CD4-positive, alpha-beta T cell treated with Interleukin-21 for 1 hour (primary cell): ENCODE data around the gene CEACAM19.
"Not testable (repeated sequence)": the region's sequence is repeated elsewhere in the genome, so short reads cannot be mapped to it uniquely, and the experiment has no call there.

Source experiments
- DNase-seq: peaks from one replicate; pipeline ENCODE4 v3.0.0-alpha.2; 2020

Gene CEACAM19

DNA sequence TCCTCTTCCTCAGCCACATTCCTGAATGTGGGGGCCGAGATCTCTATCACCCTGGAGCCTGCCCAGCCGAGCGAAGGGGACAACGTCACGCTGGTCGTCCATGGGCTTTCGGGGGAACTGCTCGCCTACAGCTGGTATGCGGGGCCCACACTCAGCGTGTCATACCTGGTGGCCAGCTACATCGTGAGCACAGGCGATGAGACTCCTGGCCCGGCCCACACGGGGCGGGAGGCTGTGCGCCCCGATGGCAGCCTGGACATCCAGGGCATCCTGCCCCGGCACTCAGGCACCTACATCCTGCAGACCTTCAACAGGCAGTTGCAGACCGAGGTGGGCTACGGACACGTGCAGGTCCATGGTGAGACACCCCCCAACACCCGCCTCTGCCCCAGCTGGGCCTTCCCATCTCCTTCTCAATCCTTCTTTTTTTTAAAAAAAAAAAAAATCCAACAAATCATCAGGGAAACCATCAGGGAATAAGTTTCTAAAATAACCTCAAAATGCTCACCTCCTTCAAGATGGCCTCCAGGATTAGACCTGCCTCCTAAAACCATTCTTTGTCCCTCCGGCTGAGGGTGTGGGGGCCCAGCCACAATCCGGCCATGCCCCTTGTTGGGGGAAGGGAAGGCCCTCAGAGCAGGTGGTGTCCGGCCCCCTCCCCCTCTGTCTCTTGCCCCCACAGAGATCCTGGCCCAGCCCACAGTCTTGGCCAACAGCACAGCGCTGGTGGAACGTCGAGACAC lies 32.2 kb downstream of the CEACAM19 start:
- no peak for DNase-seq

GRCh38 chr19:44704982-44705381 lies 33.7 kb downstream of the CEACAM19 start:
- no peak for DNase-seq

GRCh38 chr19:44705502-44706010 lies 34.3 kb downstream of the CEACAM19 start:
- no peak for DNase-seq

- DNase-seq: no peak
Observed at GRCh38 chr19:44706506-44707236, 35.4 kb downstream of the CEACAM19 start.

DNA sequence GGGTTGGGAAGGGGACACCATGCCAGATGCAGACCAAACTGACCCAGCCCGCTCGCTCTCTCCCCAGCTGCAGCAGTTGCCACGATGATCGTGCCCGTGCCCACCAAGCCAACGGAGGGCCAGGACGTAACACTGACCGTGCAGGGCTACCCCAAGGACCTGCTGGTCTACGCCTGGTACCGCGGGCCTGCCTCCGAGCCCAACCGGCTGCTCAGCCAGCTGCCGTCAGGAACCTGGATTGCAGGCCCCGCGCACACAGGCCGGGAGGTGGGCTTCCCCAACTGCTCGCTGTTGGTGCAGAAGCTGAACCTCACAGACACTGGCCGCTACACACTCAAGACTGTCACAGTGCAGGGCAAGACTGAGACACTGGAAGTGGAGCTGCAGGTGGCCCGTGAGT lies 36.5 kb downstream of the CEACAM19 start:
- DNase-seq: no peak

DNA sequence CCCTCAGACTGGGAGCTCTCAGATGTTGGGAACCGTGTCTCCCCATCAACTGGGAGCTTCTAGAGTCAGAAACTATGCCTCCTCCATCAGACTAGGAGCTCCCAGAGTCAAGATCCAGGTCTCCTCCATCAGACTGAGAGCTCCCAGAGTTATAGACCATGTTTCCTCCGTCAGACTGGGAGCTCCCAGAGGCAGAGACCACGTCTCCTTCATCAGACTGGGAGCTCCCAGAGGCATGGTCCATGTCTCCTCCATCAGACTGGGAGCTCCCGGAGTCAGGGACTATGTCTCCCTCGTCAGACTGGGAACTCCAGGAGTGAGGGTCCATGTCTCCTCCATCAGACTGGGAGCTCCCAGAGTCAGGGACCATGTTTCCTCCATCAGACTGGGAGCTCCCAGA lies 37.7 kb downstream of the CEACAM19 start:
- DNase-seq: no peak

DNA sequence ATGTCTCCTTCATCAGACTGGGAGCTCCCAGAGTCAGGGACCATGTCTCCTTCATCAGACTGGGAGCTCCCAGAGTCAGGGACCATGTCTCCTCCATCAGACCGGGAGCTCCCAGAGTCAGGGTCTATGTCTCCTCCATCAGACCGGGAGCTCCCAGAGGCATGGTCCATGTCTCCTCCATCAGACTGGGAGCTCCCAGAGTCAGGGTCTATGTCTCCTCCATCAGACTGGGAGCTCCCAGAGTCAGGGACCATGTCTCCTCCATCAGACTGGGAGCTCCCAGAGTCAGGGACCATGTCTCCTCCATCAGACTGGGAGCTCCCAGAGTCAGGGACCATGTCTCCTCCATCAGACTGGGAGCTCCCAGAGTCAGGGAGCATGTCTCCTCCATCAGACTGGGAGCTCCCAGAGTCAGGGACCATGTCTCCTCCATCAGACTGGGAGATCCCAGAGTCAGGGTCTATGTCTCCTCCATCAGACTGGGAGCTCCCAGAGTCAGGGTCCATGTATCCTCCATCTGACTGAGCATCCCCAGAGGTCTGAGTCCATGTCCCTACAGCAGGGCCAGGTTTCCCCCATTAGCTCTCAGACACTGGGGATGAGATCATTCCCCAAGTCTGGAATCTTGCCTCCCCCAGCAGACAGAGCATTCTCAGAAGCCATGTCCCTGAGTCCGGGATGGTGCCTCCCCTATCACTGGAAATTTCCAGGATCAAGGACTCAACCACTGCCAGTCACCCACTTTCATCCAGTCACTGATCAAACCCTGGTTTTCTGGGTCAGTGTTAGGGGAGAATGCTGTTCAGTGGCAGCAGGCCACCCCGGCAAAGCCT lies 38.4 kb downstream of the CEACAM19 start:
- DNase-seq: not testable (repeated sequence)

DNA sequence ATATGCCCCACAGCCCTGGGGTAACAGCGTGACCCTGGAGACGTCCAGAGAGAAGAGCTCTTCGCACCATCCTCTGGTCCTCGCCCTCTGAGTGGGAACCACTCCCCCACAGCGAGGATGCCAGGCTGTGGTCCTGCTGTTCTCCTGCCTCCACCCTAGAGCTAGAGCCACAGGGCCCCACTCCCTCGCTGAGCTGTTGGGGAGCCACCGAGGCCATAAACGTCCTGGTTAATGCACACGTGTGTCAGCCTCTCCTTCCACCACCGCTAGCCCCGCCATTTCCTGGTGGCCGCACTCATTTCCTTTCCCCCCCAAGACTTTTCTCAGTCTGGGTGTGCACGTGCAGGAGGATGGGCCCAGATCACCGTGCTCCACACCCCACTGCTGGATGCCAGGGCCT lies 39.2 kb downstream of the CEACAM19 start:
- DNase-seq: no peak

DNA sequence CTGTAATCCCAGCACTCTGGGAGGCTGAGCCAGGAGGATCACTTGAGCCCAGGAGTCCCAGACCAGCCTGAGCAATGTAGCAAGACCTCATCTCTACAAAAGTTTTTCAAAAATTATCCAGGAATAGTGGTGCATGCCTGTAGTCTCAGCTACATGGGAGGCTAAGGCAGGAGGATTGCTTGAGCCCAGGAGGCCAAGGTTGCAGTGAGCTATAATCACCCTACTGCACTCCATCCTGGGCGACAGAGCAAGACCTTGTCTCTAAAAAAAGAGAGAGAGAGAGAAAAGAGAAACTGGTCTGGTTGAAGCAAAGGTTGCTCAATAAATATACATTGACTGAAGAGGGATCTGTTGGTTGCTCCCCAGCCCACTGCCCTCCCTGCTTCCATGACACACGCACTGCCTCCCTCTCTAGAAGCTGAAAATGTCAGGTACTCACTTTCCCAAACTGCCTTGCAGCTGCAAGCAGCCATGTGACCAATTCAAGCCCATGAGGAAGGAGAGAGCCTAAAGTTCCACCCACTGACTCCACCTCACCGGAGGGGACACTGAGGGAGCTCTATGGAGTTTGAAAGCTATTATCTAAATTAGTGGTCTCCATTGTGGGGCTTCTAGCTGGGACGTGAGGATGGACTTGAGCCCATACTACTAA lies 41.7 kb downstream of the CEACAM19 start:
- DNase-seq: no peak

DNA sequence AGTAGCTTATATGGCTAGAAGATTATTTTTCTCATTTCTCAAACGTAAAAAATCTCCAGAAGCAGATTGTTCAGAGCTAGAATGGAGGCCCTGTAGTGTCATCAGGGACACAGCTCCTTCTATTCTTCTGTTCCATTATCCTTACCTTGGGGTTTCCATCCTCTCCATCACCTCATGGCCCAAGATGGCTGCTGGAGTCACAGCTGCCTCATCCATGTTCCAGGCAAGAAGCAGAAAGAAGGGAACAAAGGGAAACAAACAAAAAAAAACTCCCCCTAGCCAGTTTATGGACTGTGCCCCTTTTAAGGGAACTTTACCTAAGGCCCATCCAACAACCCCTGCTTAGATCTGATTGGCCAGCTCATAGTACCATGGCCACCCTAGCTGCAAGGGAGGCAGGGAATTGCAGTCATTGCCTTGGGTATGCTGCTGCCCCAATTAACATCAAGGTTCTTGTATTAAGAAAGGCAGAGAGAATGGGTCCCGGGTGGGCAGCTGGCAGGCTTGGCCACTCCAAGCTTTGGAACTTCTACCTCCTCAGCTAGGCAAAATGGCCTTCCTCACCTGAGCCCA lies 43.4 kb downstream of the CEACAM19 start:
- no peak for DNase-seq

DNA sequence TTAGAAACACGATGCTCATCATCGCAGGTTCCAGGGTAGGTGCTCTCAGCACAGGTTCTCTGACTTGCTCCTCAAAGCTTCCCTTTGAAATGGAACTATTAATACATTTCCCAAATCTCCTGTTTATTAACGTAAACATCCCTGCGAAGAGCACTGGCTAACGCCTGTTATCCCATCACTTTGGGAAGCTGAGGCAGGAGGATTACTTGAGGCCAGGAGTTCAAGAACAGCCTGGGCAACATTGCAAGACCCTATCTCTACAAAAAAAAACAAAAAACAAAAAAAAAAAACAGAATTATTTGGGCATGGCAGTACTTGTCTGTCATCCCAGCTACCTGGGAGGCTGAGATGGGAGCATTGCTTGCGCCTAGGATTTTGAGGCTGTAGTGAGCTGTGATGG lies 46.3 kb downstream of the CEACAM19 start:
- no peak for DNase-seq

GRCh38 chr19:44718441-44719261 lies 47.4 kb downstream of the CEACAM19 start:
- no peak for DNase-seq

DNA sequence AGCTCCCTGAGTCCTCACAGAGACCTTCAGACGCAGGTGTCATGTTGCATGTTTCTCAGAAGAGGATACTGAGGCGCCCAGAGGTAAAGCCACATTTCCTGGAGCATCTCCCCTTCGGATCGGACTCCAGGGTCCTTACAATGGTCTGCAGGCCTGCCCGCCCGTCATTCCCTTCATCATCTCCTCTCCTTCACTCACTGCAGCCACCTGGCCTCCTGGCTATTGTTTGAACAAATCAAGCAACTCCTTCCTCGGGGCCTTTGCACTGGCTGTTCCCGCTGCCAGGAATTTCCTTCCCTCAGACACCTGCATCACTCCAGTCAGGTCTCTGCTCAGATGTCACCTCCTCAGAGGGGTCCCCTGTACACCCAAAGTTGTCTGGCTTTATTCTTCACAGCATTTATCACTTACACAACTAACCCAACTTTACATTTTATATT lies 48.0 kb downstream of the CEACAM19 start:
- no peak for DNase-seq

- not testable (repeated sequence) for DNase-seq
Observed at GRCh38 chr19:44720396-44720795, 49.1 kb downstream of the CEACAM19 start.

DNA sequence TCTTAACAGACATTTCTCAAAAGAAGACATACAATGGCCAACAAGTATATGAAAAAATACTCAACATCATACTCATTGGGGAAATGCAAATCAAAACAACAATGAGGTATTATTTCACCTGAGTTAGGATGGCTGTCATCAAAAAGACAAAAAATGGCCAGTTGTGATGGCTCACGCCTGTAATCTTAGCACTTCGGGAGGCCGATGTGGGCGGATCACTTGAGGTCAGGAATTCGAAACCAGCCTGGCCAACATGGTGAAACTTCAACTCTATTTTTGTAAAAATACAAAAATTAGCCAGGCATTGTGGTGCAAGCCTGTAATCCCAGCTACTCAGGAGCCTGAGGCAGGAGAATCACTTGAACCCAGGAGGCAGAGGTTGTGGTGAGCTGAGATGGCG lies 49.7 kb downstream of the CEACAM19 start:
- DNase-seq: no peak

GRCh38 chr19:44721369-44721768 lies 50.1 kb downstream of the CEACAM19 start:
- DNase-seq: not testable (repeated sequence)

DNA sequence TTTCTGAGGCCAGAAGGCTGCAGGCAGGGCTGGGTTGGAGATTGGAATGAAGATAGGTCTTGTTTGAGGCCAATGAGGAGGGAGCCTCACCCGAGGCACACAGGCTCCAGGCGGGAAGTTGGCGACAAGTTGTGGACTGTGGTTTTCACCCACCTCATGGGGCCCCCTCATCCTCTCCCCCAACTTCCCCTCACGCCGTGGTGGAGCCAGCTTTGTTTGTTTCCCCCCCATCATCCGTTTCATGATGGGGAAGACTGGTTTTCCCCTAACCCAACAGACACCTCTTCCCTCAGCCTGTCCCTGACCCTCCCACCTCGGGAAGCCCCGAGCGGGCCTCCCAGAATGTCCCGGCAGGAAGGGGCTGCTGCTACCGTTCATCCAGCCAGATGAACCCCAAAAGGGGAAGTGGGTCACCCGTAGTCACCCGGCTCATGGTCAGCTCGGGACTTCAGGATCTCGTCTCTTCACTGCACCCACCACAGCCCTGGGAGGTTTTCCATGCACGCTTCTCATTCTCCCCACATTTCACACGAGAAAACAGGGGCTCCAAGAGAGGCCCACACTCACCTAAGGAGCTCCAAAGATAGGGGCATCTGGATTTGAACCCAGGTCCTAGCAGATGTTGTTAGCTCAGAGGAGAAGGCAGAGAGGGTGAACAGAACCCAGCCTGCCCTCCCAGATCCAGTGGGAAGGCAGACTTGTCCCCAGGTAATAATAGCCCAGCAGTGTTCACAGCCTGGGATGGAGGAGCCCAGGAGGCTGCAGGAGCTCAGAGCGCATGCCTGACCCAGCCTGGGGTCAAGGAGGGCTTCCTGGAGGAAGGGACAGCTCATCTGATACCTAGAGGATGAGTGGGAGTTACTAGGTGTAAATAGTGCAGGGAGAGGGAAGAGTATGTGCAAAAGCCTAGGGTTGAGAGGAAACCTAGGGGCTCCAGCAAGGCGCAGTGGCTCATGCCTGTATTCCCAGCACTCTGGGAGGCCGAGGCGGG lies 51.1 kb downstream of the CEACAM19 start:
- DNase-seq: peak; percentile 30

GRCh38 chr19:44723299-44723951 lies 52.1 kb downstream of the CEACAM19 start:
- no peak for DNase-seq

DNA sequence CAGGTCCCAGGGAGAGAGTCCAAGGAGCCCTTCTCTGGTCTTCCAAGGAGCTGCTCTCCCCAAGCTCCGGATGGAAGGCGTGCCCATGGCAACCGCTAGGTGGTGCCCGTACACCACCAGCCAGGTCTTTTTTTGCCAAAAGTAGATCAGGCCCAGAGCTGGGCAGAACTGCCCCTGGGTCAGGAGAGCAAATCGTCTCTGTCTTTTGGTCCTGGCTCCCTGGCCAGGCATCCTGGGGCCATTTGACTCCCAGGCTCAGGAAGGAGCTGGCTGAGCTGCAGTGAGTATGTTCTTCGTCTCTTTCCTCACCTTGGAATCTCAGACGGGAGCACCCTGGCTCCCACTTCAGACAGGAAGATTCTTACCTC lies 52.7 kb downstream of the CEACAM19 start:
- peak; percentile 86 for DNase-seq

- DNase-seq: no peak
Observed at GRCh38 chr19:44725251-44725650, 54.0 kb downstream of the CEACAM19 start.
